ENCODE measurements around the gene LPAR2.

Gene LPAR2

GRCh38 chr19:19594381-19594780 is 33.6 kb downstream of the LPAR2 start:
- no peak for DNase-seq

- DNase-seq, result no peak
Measured at GRCh38 chr19:19592690-19593089, 35.3 kb downstream of the LPAR2 start.

- DNase-seq, result no peak
Measured at GRCh38 chr19:19591133-19591825, 36.7 kb downstream of the LPAR2 start.

GRCh38 chr19:19588546-19588945 is 39.5 kb downstream of the LPAR2 start:
- DNase-seq, result no peak

- peak; percentile 41 for DNase-seq
Measured at GRCh38 chr19:19587771-19588170, 40.2 kb downstream of the LPAR2 start.

- no peak for DNase-seq
Measured at GRCh38 chr19:19584356-19584755, 43.7 kb downstream of the LPAR2 start.

GRCh38 chr19:19582471-19582870 is 45.5 kb downstream of the LPAR2 start:
- no peak for DNase-seq

- DNase-seq, result no peak
Measured at GRCh38 chr19:19581391-19581790, 46.6 kb downstream of the LPAR2 start.

GRCh38 chr19:19580418-19580817 is 47.6 kb downstream of the LPAR2 start:
- no peak for DNase-seq

GRCh38 chr19:19579533-19580361 is 48.3 kb downstream of the LPAR2 start:
- DNase-seq, result no peak

GRCh38 chr19:19578252-19578651 is 49.8 kb downstream of the LPAR2 start:
- no peak for DNase-seq

- DNase-seq, result no peak
Measured at GRCh38 chr19:19575411-19575810, 52.6 kb downstream of the LPAR2 start.
